SU-DHL-6 (cell line): Measurements from ENCODE around the gene DPEP2.

Source experiments
- H2AFZ ChIP-seq: fragments of 200-600 bp; sonication (generic); 2 replicates; pipeline ENCODE4 v1.6.1; 2014; ENCODE audit warnings: low read depth, mild to moderate bottlenecking, moderate library complexity, mixed read lengths, antibody characterized with exemption, low read length; ENCODE audit not compliant: severe bottlenecking
- H3F3A ChIP-seq: fragments of 200-600 bp; shearing (Covaris generic); 2 replicates; pipeline ENCODE4 v1.6.0; 2016; ENCODE audit warnings: antibody characterized with exemption, mild to moderate bottlenecking; ENCODE audit not compliant: insufficient read depth
- H3K27ac ChIP-seq: fragments of 200-600 bp; sonication (generic); 2 replicates; pipeline ENCODE4 v1.5.1; 2016; ENCODE audit warnings: low read depth, mild to moderate bottlenecking, low read length, moderate library complexity, mixed read lengths
- H3K27me3 ChIP-seq: fragments of 200-600 bp; sonication (generic), shearing (Covaris generic); 2 replicates; pipeline ENCODE4 v1.6.0; 2014; ENCODE audit warnings: mild to moderate bottlenecking, low read length
- H3K36me3 ChIP-seq: fragments of 200-600 bp; sonication (generic); 2 replicates; pipeline ENCODE4 v1.6.1; 2014; ENCODE audit warnings: mild to moderate bottlenecking, low read length, mixed read lengths
- H3K4me2 ChIP-seq: fragments of 300-600, 200-600 bp; shearing (Covaris generic), sonication (generic); 2 replicates; pipeline ENCODE4 v1.6.0; 2014; ENCODE audit warnings: low read length, low read depth, mild to moderate bottlenecking; ENCODE audit not compliant: poor library complexity, severe bottlenecking
- H3K4me3 ChIP-seq: fragments of 200-600 bp; sonication (generic); 2 replicates; pipeline ENCODE4 v1.5.1; 2014; ENCODE audit warnings: antibody characterized with exemption, low read length, mild to moderate bottlenecking, mixed read lengths; ENCODE audit not compliant: insufficient read depth, poor library complexity, severe bottlenecking
- H3K79me2 ChIP-seq: fragments of 200-600 bp; sonication (generic); 2 replicates; pipeline ENCODE4 v1.6.1; 2014; ENCODE audit warnings: mild to moderate bottlenecking, low read length, moderate library complexity; ENCODE audit not compliant: insufficient read depth
- H3K9ac ChIP-seq: fragments of 200-600 bp; sonication (generic); 2 replicates; pipeline ENCODE4 v1.7.0; 2014; ENCODE audit warnings: mild to moderate bottlenecking, low read length
- H3K9me2 ChIP-seq: fragments of 200-600 bp; sonication (generic); replicated peaks from 2 replicates; pipeline ENCODE4 v1.6.1; 2014; ENCODE audit warnings: low read length; ENCODE audit not compliant: insufficient read depth
- H3K9me3 ChIP-seq: fragments of 200-600 bp; sonication (generic); 2 replicates; pipeline ENCODE4 v1.6.1; 2014; ENCODE audit warnings: low read length, mixed read lengths; ENCODE audit not compliant: insufficient read depth
- H4K20me1 ChIP-seq: fragments of 200-600 bp; sonication (generic); 2 replicates; pipeline ENCODE4 v1.6.1; 2014; ENCODE audit warnings: low read depth, mild to moderate bottlenecking, antibody characterized with exemption, low read length, moderate library complexity, mixed read lengths
- CTCF ChIP-seq: fragments of 200-600 bp; sonication (generic); IDR thresholded peaks from one replicate; pipeline ENCODE4 v1.5.1; 2017; ENCODE audit warnings: antibody characterized with exemption, mild to moderate bottlenecking, low read length, moderate library complexity; ENCODE audit not compliant: insufficient read depth, poor library complexity, severe bottlenecking
- EZH2phosphoT487 ChIP-seq: fragments of 200-600 bp; sonication (generic), shearing (Covaris generic); conservative IDR thresholded peaks from 2 replicates; pipeline ENCODE4 v1.6.1; 2018; ENCODE audit warnings: mild to moderate bottlenecking, antibody characterized with exemption, low read length, moderate library complexity, mixed read lengths

Gene DPEP2

GRCh38 chr16:67989322-67990017 lies 9.8 kb downstream of the DPEP2 start:
- no peaks in the 10 kb centered on the region for H3K9me3 ChIP-seq
- no peaks in the 10 kb centered on the region for H3K36me3 ChIP-seq
- no peak for TF ChIP-seq EZH2phosphoT487
- no peak for TF ChIP-seq CTCF
- no peaks in the 10 kb centered on the region for H3K27me3 ChIP-seq
- H3F3A ChIP-seq = no peaks in the 10 kb centered on the region
- H3K9me2 ChIP-seq = no peaks in the 10 kb centered on the region
- no peak overlapping the region for H3K4me3 ChIP-seq
- no peak overlapping the region for H2AFZ ChIP-seq
- H3K79me2 ChIP-seq = no peaks in the 10 kb centered on the region
- no peak overlapping the region for H3K27ac ChIP-seq
- no peak overlapping the region for H3K4me2 ChIP-seq
- no peak overlapping the region for H3K9ac ChIP-seq
- H4K20me1 ChIP-seq = no peaks in the 10 kb centered on the region

GRCh38 chr16:67988675-67989074 lies 10.6 kb downstream of the DPEP2 start:
- Histone ChIP-seq H3K79me2 (no peaks in the 10 kb centered on the region), H4K20me1 (no peaks in the 10 kb centered on the region), H3K9me2 (no peaks in the 10 kb centered on the region), H2AFZ (no peak overlapping the region), H3K9ac (no peak overlapping the region), H3K36me3 (no peaks in the 10 kb centered on the region), H3K27me3 (no peaks in the 10 kb centered on the region), H3K4me3 (no peak overlapping the region), H3F3A (no peaks in the 10 kb centered on the region), H3K4me2 (no peak overlapping the region), H3K9me3 (no peaks in the 10 kb centered on the region), H3K27ac (no peak overlapping the region)
- TF ChIP-seq EZH2phosphoT487 (no peak), CTCF (no peak)

- Histone ChIP-seq H4K20me1 (no peaks in the 10 kb centered on the region), H3K9me3 (no peaks in the 10 kb centered on the region), H3F3A (no peaks in the 10 kb centered on the region), H3K27me3 (no peaks in the 10 kb centered on the region), H3K9ac (no peak overlapping the region), H3K79me2 (no peaks in the 10 kb centered on the region), H2AFZ (no peak overlapping the region), H3K4me3 (no peak overlapping the region), H3K4me2 (no peak overlapping the region), H3K36me3 (no peaks in the 10 kb centered on the region), H3K9me2 (no peaks in the 10 kb centered on the region), H3K27ac (no peak overlapping the region)
- TF ChIP-seq EZH2phosphoT487 (no peak), CTCF (no peak)
Observed at GRCh38 chr16:67987460-67988160, 11.7 kb downstream of the DPEP2 start.
